ENCODE results near the gene RIBC2. TPM values are rescaled to one million over a fixed set of nuclear protein-coding genes. Genes with fewer than 3 reads are reported as not detected.
"Not testable (repeated sequence)": the region's sequence is repeated elsewhere in the genome, so short reads cannot be mapped to it uniquely, and the experiment has no call there.

Gene RIBC2
- total RNA-seq, 1 experiment from 2014 or later, result 0.72 TPM

DNA sequence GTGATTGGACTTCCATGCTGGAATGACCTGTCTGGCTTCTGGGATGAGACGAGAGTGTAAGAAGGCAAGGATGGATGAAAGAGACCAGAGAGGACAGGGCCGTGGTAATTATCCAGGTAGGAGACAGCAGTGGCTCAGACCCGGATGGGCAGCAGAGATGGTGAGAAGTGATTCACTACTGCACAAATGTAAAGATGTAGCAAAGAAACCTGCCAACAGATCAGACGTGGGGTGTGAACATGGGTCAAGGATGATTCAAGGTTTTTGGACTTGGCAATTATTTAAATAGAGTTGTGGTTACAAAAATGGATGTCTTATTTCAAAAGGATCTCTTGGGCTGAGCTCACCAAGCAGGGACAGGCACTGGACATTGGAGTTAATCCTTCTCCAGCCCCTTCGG, 32.7 kb downstream of the RIBC2 start:
- DNase-seq (ENCODE audit: extremely low read depth, low read depth), result no peak

DNA sequence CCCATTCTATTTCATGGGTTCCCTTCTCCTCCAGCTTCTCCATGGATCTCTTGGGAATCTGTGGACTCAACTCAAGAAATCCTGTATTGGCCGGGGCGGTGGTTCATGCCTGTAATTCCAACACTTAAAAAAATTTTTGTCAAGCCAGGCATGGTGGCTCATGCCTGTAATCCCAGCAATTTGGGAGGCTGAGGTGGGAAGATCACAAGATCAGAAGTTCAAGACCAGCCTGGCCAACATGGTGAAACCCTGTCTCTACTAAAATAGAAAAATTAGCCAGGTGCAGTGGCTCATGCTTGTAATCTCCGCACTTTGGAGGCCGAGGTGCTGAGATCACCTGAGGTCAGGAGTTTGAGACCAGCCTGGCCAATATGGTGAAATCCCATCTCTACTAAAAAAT, 34.1 kb downstream of the RIBC2 start:
- DNase-seq (ENCODE audit: extremely low read depth, low read depth), result not testable (repeated sequence)

DNA sequence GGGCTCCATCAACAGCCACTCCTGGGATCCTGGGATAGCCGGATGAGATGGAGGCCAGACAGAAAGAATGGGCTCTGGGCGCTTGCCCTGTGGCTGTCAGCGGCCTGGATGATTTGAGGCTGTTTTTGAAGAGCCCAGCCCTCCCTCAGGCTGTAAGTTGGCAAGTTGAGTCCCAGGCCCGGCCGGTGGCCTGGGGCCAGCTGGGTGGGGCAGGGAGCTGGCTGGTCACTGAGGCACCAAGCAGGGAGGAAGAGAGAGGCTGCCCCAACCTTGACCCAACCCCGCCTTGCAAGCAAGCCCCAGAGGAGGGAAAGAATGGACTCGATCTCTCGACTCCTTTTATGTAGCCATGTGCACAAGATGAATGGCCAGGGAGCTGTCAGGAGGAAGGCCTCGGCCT, 34.9 kb downstream of the RIBC2 start:
- DNase-seq (ENCODE audit: extremely low read depth, low read depth), result no peak

DNA sequence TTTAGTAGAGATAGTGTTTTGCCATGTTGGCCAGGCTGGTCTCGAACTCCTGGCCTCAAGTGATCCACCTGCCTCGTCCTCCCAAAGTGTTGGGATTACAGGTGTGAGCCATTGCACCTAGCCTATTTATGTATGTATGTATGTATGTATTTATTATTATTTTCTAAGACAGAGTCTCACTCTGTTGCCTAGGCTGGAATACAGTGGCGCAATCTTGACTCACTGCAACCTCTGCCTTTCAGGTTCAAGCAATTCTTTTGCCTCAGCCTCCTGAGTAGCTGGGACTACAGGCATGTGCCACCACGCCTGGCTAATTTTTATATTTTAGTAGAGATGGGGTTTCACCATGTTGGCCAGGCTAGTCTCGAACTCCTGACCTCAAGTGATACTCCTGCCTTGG, 35.9 kb downstream of the RIBC2 start:
- not testable (repeated sequence) for DNase-seq (ENCODE audit: extremely low read depth, low read depth)

DNA sequence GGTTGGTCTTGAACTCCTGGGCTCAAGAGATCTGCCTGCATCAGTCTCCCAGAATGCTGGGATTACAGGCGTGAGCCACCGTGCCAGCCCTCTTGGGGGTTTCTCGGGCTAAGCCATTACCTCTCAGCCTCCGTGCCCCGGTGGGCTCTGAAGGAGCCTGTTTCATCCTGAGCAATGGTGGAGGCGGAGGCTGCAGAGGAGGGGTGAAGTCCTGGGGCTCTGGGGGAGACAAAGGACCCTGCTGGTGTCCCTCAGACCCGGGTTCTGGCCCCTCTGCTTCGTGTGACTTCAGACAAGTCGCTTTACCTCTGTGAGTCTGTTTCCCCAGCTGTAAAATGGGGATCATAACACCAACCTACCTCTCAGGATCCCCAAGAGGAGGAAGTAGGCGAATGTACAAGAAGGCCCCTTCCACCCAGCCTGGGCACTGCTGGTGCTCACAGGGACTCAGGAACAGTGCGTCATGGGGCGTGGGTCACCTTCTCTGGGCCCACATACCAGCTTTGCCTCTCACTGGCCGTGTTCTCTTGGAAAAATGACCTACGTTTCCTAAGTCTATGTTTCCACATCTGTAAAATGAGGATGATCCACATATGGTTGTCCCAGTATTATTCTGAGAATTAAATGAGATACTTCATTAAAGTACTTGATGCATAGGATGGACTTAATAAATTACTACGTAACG, 36.8 kb downstream of the RIBC2 start:
- no peak for DNase-seq (ENCODE audit: extremely low read depth, low read depth)

DNA sequence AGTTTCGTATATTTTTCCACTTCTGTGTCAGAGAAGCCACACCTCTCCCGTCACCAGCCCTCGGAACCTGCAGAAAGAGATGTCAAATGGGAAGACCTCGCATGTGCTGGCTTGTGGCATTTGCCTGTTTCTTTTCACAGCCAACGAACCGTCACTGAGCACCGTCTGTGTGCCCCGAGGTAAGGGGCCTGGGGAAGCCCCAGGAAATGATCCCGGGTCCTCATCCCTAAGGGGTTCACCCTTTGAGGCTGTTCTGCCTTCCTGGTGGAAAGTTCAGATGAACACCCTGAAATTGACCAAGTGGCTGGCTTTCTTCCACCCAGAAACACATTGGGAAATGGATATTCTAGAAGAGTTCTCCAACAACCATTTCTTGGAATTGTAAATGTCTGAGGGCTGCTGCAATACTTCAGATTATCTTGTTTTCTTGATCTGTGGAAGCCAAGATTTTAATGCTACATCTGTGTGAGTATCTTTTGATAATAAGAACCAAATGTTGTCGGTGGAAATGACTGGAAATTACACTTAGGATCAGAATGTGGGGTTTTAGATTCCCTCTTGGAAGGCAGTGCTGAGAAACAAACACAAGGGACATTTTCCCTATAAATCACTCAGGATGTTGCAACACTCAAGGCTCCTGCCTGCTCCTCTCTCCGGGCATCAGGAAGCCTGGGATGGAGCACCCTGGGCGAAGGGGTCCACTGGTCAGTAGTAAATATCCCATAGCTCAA, 37.6 kb downstream of the RIBC2 start:
- no peak for DNase-seq (ENCODE audit: extremely low read depth, low read depth)

DNA sequence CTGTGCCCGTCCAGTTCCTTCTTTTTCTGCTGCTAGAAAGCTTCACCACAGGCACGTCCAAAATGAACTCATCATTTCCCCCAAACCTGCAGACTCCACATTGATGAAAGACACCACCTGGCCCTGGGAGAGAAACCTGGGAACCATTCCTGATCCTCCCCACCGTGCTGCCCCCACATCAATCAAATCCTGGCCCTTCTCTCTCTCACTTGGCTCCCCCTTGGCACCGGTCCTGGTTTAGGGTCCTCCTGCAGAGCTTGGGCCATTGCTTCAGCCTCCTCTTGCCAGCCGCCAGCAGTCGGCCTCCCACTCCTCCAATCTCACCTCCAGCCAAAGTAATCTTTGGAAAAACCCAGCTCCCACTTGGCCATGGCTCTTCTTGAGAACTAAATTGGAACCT, 38.5 kb downstream of the RIBC2 start:
- no peak for DNase-seq (ENCODE audit: extremely low read depth, low read depth)

DNA sequence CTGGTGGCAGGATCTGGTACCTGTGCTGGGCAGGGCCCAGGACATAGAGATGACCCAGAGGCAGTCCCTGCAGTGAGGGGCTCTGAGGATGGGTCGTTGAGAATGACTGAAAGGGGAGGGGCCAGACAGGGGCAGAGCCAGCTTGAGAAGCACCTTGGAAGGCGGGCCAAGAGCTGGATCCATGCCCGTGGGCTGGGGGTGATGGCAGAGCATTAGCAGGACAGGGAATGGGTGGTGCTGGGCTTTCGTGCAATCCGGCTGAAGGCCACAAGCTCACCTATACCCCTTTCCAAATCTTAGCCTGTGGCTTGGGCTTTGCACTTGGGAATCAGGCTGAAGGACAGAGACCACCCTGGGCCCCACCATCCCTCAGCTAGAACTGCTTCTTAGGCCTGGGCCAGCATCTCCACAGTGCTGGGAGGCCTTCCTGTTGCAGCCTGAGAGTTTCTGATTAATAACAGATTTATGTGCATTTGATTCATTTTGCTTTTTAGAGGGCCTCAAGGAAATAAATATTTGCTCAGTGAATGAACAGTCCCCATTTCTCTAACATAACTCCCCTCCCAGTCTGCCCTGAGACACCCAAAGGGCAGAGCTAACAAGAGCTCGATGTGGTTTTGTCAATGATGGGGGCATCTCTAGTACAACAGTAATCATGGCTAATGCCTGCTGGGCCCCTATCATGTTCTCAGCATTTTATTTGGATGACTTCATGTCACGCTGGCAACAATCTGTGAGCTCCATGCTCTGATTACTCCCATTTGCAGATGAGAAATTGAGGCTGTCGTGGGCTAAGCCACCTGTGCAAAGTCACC, 39.3 kb downstream of the RIBC2 start:
- no peak for DNase-seq (ENCODE audit: extremely low read depth, low read depth)

DNA sequence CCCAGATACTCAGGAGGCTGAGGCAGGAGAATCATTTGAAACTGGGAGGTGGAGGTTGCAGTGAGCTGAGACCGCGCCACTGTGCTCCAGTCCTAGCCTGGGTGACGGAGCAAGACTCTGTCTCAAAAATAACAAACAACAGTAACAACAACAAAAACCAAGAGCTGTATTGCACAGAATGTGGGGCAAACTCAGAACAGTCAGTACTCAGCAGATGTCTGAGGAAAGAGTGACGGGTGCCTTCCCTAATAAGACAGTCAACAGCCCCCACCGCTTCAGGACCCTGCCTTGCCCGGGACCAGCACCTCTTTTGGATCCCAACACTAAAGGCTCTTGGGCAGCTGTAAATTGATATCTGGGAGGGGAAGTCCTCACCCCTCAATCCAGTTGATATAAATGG, 40.3 kb downstream of the RIBC2 start:
- no peak for DNase-seq (ENCODE audit: extremely low read depth, low read depth)

DNA sequence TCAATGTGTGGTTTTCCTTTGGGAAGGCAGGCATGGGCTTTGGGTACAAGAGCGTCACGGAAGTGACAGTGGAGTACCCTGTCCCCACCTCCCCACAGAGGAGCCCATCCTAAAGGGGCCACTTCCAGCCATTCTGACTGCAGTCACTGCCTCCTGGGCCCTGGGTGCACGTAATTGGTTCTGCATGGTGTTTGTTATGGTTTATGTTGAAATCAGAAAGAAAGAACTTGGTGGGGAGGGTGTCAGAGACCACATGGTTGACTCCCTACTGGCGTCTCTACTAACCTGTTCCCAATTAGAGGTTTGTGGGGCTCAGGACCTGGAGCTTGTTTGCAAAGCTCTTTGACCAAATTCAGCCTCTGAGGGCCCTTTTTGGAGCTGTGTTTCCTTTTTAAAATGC, 40.8 kb downstream of the RIBC2 start:
- no peak for DNase-seq (ENCODE audit: extremely low read depth, low read depth)

DNA sequence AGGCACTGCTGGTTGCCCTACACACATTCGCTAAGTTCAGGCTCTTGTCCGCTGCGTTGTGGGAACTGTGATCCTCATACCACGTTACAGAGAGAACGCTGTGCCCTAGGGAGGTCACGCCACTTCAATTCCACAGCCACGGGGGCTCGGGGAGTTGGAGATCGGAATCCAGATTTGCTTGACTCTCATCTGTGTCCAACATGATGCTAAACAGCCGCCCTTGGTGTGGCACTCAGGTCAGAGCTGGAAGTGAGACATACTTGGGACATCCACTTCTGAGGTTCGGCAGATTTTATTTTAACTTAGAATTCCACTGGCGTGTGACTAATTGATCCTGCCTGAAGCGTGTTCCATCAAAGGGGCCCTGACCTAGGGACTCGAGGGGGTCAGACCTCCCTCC, 41.7 kb downstream of the RIBC2 start:
- DNase-seq (ENCODE audit: extremely low read depth, low read depth), result no peak

DNA sequence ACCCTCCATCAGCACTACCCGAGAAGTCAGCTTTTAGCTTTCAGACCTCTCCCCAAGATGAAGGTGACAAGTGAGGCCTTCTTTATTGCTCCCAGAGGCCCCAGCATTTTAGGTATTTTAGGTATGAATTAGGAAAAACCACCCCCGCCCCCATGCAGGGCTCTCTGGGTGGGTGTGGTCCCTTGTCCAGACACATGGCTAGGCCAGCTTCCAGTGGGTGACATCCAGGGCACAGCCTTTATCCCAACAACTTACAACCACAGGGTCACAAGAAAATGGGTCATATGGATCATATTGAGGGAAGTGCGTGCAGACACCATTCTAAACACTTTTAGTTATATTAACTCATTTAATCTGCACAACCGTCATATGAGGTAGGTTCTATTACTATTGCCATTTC, 42.1 kb downstream of the RIBC2 start:
- DNase-seq (ENCODE audit: extremely low read depth, low read depth), result no peak

DNA sequence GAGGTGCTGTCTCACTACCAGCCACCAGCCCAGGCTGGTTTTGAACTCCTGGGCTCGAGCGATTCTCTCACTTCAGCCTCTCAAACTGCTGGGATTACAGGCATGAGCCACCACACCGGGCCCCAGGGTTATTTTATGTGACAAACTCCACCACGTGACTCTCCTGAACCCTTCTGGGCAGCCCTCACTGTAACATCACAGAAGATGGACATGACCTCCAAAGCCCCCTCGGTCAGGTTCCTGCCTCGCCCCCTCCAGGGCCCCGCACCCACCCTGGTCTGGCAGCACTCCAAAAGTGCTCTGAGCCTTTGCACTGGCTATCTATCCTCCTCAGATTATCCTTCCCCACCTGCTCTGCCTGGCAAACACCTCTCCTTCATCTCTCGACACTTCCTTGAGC, 43.3 kb downstream of the RIBC2 start:
- DNase-seq (ENCODE audit: extremely low read depth, low read depth), result no peak

DNA sequence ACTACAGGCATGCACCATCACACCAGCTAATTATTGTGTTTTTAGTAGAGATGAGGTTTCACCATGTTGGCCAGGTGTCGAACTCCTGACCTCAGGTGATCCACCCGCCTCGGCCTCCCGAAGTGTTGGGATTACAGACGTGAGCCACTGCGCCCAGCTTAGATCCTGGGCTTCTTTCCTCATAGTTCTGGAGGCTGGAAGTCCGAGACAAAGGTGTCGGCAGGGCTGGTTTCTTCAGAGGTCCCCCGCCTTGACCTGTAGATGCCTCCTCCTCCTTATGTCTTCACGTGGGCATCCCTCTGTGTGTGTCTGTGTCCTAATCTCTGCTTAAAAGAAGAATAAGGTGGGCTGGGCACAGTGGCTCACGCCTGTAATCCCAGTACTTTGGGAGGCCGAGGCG, 45.0 kb downstream of the RIBC2 start:
- no peak for DNase-seq (ENCODE audit: extremely low read depth, low read depth)

DNA sequence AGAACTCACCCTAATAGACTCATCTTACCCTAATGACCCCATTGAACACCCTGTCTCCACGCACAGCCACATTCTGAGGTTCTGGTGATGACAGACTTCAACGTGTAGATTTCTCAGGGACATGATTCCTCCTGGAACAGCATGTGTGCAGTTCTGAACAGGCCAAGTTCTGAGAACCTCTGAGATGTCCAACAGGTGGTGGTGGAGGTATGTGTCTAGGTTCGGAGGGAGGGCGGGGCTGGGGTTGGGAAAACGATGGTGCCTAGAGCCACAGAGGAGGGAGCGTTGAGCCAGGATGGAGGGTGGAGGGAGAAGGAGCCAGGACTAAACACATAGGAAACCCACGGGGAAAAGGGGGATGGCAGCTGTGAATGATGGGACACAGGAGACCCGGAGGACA, 45.7 kb downstream of the RIBC2 start:
- DNase-seq (ENCODE audit: extremely low read depth, low read depth), result no peak

DNA sequence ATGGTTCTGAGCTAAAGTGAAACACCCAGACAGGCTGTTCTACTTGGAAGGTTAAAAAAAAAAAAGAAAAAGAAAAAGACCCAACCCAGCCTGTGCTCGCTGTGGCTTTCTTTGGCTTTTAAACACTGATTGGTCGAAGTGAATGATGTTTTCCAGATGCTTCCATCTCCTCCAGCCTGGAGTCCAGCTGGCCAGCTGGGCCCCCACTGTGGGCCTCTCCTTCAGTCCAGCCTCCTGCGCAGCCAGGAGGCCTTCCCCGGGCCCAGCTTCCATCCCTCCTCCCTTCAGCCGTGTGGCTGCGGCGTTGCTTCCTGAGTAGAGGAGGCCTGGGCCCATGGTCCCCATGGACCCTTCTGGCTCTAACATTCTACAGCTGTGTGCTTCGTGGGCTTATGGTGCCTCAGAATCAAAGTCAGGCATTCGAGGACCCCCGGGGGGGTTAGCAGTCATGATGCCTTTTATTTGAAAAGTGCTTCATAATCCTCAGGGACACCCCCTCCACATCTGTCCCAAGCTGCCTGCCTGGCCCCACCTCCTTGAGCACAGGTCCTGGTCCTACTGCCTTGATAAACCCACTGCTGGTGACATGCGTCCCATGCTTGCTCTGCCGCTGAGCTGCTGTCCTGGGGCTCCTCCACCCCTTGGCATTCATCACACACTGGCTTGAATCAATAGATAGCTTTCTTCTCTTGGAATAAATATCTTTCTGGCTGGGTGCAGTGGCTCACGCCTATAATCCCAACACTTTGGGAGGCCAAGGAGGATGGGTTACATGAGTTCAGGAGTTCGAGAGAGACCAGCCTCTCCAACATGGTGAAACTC, 47.0 kb downstream of the RIBC2 start:
- DNase-seq (ENCODE audit: extremely low read depth, low read depth), result no peak

DNA sequence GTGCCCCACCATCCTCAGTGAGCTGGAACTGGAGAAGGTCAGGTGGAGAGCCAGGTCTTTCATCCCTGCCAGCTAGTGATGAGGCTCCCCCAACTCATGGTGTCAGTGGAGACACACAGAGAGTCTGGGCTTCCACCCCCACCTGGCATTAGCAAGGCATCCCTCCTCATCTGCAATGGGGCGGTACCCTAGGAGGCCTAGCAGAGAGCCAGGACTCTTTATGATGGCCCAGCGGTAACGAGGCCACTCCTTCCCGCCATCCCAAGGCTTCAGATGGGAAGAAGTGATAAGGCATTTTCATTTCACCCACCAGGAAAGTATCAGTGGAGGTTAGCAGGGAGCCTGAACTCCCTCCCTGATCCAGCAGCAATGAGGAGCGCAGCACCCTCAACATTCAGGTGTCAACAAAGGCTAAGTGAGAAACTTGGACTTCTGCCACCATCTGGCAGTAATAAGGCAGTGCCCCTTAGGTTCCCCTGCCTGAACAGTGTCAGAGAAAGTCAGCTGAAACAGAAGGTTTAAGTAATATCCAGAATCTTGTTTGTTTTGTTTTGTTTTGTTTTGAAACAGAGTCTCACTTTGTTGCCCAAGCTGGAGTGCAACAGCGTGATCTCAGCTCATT, 48.7 kb downstream of the RIBC2 start:
- no peak for DNase-seq (ENCODE audit: extremely low read depth, low read depth)

DNA sequence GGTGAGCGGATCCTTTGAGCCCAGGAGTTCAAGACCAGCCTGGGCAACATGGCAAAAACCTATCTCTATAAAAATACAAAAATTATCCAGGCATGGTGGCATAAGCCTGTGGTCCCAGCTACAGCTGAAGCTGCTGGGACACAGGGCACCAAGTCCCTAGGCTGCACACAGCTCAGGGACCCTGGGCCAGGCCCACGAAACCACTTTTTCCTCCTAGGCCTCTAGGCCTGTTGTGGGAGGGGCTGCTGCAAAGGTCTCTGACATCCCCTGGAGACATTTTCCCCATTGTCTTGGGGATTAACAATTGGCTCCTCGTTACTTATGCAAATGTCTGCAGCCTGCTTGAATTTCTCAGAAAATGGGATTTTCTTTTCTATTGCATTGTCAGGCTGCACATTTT, 50.2 kb downstream of the RIBC2 start:
- not testable (repeated sequence) for DNase-seq (ENCODE audit: extremely low read depth, low read depth)

DNA sequence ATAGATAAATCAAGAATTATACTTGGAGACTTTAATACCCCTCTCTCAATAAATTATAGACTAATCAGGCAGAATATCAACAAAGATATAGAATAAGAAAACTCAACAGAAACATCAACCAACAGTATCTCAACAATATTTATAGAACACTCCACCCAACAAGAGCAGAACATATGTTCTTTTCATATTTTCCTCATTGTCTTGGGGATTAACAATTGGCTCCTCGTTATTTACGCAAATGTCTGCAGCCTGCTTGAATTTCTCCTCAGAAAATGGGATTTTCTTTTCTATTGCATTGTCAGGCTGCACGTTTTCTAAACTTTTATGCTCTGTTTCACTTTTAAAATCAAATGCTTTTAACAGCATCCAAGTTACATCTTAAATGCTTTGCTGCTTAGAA, 52.1 kb downstream of the RIBC2 start:
- DNase-seq (ENCODE audit: extremely low read depth, low read depth), result no peak

DNA sequence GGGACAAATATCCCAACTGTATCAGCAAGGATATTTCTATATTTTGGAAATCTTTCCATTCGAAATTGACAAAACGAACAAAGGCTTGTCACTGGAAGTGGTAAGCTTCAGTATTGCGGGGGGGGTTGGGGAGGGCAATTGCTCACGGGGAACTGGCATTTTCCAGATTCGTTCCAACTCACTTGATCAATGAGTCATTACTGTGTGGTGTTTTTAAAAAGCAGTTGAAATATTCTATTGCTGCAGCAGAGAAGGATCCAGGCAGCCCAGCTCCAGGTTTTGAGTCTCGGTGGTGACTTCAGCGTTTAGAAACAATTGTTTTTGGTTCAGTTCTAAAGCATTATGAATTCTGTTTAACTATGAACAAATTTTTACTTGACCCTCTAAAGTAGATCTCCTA, 55.4 kb downstream of the RIBC2 start:
- no peak for DNase-seq (ENCODE audit: extremely low read depth, low read depth)

All from NCI-H460 (cell line).